Measurements from ENCODE around the gene IKZF3.

GRCh38 chr17:39792526-39793221 lies 71.4 kb downstream of the IKZF3 start:
- no peak for TF ChIP-seq CTCF (conservative IDR thresholded peaks at IDR 0.05)
- TF ChIP-seq ZFX (IDR thresholded peaks at IDR 0.05) = no peak

Measured in C4-2B (cell line).